K562 (cell line): ENCODE data around the gene RCC1.

Experiments
- CBFA2T3 ChIP-seq: fragments of 450-650 bp; IDR thresholded peaks from 2 replicates; pipeline ENCODE4 v1.6.1; 2017
- CTCF ChIP-seq, 3 experiments: IDR thresholded peaks in 2 of 3; conservative IDR thresholded peaks in 1 of 3; 2 replicates each; pipeline ENCODE4 v1.5.1; 2011 to 2012; ENCODE audit warnings: low read length in 3 of 3, mild to moderate bottlenecking in 3 of 3, control low read depth in 2 of 3, improper control_type of control experiment in 1 of 3, inconsistent platforms in 1 of 3, low read depth in 1 of 3, mixed read lengths in 1 of 3, moderate library complexity in 1 of 3; ENCODE audit not compliant: insufficient read depth in 2 of 3
- E2F8 ChIP-seq: fragments of 450-650 bp; IDR thresholded peaks from 2 replicates; pipeline ENCODE4 v1.7.1; 2018; ENCODE audit warnings: mild to moderate bottlenecking, low read depth; ENCODE audit not compliant: partially characterized antibody
- GTF2E2 ChIP-seq: fragments of 200-800 bp; sonication (Bioruptor generic); IDR thresholded peaks from 2 replicates; pipeline ENCODE4 v1.6.1; 2016; ENCODE audit warnings: missing genetic modification characterization, missing compliant biosample characterization
- NFYB ChIP-seq: IDR thresholded peaks from 2 replicates; pipeline ENCODE4 v1.6.1; 2011; ENCODE audit warnings: mild to moderate bottlenecking, moderate library complexity; ENCODE audit not compliant: insufficient read length; ENCODE audit errors: extremely low read depth
- NRF1 ChIP-seq, 2 experiments: fragments of 450-650 bp; IDR thresholded peaks in 1 of 2; conservative IDR thresholded peaks in 1 of 2; 2 replicates each; pipeline ENCODE4 v1.6.1; 2014; ENCODE audit warnings: mild to moderate bottlenecking in 2 of 2
- RBM14 ChIP-seq: fragments of 200-400 bp; formaldehyde crosslinking; IDR thresholded peaks from 2 replicates; pipeline ENCODE4 v1.6.1; 2018; ENCODE audit warnings: low read depth, mild to moderate bottlenecking, low read length, moderate library complexity, borderline replicate concordance; ENCODE audit not compliant: insufficient read depth
- ZBTB34 ChIP-seq: fragments of 250-450 bp; sonication (Bioruptor Pico); IDR thresholded peaks from 2 replicates; pipeline ENCODE4 v1.8.0; 2021; ENCODE audit warnings: mild to moderate bottlenecking, moderate library complexity
- ZBTB43 ChIP-seq: sonication (generic); formaldehyde crosslinking; IDR thresholded peaks from 2 replicates; pipeline ENCODE4 v1.8.0; 2023; ENCODE audit warnings: mild to moderate bottlenecking, missing genetic modification reagents
- ZNF282 ChIP-seq: sonication (generic); formaldehyde crosslinking; IDR thresholded peaks from 2 replicates; pipeline ENCODE4 v1.8.1; 2023; ENCODE audit warnings: missing genetic modification reagents

- TF ChIP-seq NRF1 (conservative IDR thresholded peaks at IDR 0.05 in 1 of 2, IDR thresholded peaks at IDR 0.05 in 1 of 2) (no peak), CTCF (IDR thresholded peaks at IDR 0.05 in 2 of 3, conservative IDR thresholded peaks at IDR 0.05 in 1 of 3; ENCODE audit: insufficient read depth in 2 of 3, low read depth in 1 of 3, low read length in 3 of 3) (no peak), CBFA2T3 (peak; percentile 50; the same call in 1 of the 2 replicates), ZNF282 (no peak), E2F8 (no peak), GTF2E2 (tag) (no peak), RBM14 (no peak), ZBTB34 (CRISPR knock-in tag) (no peak), NFYB (no peak), ZBTB43 (CRISPR knock-in tag) (no peak)
Measured at GRCh38 chr1:28521502-28522164, 15.8 kb downstream of the RCC1 start.
